Testis (tissue), 2 donors: ENCODE data around the gene ZNF618.

Experiments
- POLR2A ChIP-seq: fragments of 450-650 bp; IDR thresholded peaks from one replicate; pipeline ENCODE4 v1.6.1; 2017; ENCODE audit warnings: antibody characterized with exemption, mild to moderate bottlenecking, moderate library complexity
- TF ChIP-seq, protein P1 (sequence below), 3 experiments: fragments of 450-650 bp in 2 of 3; fragments of 200-600 bp in 1 of 3; sonication (generic) in 1 of 3; IDR thresholded peaks; one replicate each; pipeline ENCODE4 v1.5.1; 2016 to 2019; ENCODE audit warnings: antibody characterized with exemption in 3 of 3, mild to moderate bottlenecking in 2 of 3, moderate library complexity in 1 of 3

DNA sequence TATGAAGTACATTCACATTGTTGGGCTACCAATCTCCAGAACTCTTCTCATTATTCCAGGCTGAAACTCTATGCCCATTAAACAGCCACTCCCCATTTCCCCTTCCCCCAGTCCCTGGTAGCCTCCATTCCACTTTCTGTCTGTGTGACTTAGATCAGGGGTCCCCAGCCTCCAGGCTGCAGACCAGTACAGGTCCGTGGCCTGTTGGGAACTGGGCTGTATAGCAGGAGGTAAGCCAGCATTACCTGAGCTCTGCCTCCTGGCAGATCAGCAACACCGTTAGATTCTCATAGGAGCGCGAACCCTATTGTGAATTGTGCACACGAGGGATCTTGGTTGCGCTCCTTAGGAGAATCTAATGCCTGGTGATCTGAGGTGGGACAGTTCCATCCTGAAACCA lies 23.1 kb downstream of the ZNF618 start:
- TF ChIP-seq, protein P1, sequence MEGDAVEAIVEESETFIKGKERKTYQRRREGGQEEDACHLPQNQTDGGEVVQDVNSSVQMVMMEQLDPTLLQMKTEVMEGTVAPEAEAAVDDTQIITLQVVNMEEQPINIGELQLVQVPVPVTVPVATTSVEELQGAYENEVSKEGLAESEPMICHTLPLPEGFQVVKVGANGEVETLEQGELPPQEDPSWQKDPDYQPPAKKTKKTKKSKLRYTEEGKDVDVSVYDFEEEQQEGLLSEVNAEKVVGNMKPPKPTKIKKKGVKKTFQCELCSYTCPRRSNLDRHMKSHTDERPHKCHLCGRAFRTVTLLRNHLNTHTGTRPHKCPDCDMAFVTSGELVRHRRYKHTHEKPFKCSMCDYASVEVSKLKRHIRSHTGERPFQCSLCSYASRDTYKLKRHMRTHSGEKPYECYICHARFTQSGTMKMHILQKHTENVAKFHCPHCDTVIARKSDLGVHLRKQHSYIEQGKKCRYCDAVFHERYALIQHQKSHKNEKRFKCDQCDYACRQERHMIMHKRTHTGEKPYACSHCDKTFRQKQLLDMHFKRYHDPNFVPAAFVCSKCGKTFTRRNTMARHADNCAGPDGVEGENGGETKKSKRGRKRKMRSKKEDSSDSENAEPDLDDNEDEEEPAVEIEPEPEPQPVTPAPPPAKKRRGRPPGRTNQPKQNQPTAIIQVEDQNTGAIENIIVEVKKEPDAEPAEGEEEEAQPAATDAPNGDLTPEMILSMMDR (IDR thresholded peaks at IDR 0.05), result no peak
- no peak for TF ChIP-seq POLR2A
